ENCODE results near the gene KLK5.

The KLK5 gene

DNA sequence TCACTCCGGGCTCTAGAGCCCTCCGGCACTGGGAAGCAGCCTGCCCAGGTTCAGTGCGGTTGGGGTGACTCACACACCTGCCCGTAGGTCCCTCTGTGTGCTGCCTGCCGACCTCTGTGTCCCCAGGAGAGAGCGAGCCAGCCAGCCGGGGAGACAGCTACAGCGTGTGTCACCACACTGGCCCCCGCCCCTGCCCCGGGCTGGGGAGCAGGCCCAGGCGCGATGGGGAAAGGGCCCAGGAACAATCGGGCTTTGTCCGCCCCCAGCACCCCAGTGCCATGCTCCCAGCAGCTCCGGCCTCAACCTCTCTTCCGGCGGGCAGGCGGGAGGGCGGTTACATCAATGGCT lies 16.5 kb upstream of the KLK5 start, which contains the start of gene KLK6:
KLK6 (minus strand) TSS at position 179 of the 348 bp plus-strand sequence. CDS start 1,487 bp downstream, outside the sequence.
- no peak for DNase-seq (ENCODE audit: low read depth)
- TF ChIP-seq, protein P1, sequence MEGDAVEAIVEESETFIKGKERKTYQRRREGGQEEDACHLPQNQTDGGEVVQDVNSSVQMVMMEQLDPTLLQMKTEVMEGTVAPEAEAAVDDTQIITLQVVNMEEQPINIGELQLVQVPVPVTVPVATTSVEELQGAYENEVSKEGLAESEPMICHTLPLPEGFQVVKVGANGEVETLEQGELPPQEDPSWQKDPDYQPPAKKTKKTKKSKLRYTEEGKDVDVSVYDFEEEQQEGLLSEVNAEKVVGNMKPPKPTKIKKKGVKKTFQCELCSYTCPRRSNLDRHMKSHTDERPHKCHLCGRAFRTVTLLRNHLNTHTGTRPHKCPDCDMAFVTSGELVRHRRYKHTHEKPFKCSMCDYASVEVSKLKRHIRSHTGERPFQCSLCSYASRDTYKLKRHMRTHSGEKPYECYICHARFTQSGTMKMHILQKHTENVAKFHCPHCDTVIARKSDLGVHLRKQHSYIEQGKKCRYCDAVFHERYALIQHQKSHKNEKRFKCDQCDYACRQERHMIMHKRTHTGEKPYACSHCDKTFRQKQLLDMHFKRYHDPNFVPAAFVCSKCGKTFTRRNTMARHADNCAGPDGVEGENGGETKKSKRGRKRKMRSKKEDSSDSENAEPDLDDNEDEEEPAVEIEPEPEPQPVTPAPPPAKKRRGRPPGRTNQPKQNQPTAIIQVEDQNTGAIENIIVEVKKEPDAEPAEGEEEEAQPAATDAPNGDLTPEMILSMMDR (IDR thresholded peaks at IDR 0.05; ENCODE audit: low read depth, low read length, missing control alignments) = no peak
- H3K4me3 ChIP-seq (ENCODE audit: low read depth, low read length) = no peak within 1 kb of the TSS

DNA sequence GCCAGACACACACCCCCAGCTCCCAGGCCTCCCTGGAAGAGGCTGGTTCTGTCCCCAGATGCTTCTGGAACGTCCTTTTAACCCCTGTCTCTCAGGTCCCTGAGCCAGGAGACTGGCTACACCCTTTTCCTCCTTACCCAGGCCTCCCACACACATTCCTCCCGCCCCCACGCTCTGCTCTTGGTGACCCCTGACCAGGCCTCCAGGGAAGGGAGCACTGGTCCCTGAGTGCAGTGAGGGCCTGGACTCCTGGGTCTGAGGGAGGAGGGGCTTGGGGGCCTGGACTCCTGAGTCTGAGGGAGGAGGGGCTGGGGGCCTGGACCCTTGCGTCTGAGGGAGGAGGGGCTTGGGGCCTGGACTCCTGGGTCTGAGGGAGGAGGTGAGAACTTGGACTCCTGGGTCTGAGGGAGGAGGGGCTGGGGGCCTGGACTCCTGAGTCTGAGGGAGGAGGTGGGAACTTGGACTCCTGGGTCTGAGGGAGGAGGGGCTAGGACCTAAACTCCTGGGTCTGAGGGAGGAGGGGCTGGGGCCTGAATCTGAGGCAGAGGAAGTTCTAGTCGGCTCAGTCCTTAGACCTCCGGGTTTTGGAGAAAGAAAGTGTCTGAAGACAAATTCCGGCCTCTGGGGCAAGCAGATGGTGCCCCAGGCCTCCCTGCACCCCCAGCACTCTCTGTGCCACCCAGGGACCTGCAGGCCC lies 16.0 kb upstream of the KLK5 start:
- TF ChIP-seq, protein P1 (IDR thresholded peaks at IDR 0.05; ENCODE audit: low read depth, low read length, missing control alignments) = no peak
- no peak for DNase-seq (ENCODE audit: low read depth)
- no peak overlapping the region for H3K4me3 ChIP-seq (ENCODE audit: low read depth, low read length)

DNA sequence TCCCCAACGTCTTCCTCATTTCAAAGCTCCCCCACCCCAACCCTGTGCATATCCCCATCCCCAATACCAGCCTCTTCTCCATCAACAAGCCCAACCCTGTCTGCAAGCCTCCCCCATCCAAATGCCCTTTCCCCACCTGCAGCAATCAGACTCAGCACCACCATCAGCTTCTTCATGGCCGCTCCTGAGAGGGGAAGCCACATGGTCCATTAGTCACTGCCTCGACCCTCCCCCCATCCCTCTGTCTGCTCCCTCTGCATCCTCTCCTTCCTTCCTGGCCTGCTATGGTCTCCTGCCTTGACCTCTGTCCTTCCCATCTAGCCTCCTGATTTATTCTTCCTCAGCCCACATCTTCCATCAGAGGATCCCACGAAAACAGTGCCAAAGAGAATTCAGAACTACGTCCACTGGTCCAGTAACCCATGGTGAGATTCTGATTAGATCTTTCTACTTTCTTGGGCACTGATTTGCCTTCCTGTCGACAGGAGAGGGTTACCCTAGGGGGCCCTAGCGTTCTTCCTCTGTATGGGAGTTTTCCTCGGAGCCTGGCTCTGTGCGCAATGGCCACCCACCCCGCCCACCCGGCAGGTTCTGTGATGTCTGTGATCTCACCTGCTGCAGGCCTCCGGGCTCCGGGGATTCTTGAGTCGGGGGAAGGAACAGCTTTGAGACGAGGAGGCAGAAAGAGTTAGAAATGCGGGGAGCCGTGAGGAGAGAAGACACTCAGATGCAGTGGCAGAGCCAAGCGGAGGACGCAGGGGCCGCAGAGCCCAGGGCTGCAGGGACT lies 15.3 kb upstream of the KLK5 start:
- DNase-seq (ENCODE audit: low read depth) = no peak
- no peak overlapping the region for H3K4me3 ChIP-seq (ENCODE audit: low read depth, low read length)
- TF ChIP-seq, protein P1 (IDR thresholded peaks at IDR 0.05; ENCODE audit: low read depth, low read length, missing control alignments) = no peak

DNA sequence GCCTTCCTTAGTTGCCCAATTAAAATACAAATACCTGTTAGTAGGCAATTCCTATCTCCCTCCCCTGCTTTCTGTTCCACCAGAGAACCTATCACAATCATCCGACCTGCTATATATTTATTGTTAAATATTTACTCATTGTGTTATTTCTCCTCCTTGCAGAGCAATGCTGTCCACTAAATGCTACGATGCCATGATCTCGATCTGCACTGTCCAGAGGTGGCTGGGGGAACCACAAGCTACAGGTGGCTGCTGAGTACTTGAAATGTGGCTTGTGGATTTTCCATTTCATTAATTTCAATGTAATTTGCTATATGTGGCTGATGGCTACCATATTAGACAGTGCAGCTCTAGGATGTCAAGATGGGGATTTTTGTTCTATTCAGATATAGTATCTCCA lies 11.4 kb upstream of the KLK5 start:
- no peak overlapping the region for H3K4me3 ChIP-seq (ENCODE audit: low read depth, low read length)
- DNase-seq (ENCODE audit: low read depth) = no peak
- TF ChIP-seq, protein P1 (IDR thresholded peaks at IDR 0.05; ENCODE audit: low read depth, low read length, missing control alignments) = no peak

DNA sequence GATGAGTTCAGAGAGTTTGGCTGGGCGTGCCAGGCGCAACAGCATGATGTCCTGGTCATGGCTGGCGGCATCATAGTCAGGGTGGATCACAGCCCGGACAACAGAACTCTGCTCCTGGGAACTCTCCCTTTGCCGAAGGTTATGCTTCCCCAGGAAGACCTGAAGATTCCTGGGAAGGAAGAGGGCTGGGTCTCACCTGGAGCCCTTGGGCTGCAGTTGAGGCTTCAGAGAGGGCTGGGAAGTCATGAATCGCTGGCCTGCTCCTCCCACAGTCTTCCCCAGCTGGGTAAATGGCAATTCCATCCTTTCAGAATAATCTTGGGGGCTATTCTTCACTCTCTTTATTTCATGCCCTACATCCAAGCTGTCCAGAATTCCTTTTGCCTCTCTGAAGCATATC lies 10.5 kb upstream of the KLK5 start:
- TF ChIP-seq, protein P1 (IDR thresholded peaks at IDR 0.05; ENCODE audit: low read depth, low read length, missing control alignments) = no peak
- H3K4me3 ChIP-seq (ENCODE audit: low read depth, low read length) = no peak overlapping the region

DNA sequence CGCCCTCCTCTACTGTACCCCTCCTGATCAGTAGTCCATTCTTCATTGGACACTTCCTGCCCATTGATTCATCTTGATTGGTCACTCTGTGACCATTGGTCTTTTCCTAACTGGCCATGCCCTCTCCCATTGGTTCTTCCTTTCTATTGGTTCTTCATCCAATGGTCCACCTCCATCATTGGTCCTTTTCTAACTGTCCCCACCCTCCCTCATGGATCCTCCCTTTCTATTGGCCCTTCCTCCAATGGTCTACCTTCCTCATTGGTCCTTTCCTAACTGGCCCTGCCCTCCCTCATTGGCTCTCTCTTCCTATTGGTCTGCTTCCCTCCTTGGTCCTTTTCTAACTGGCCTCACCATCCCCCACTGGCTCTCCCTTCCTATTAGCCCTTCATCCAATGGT lies 9.4 kb upstream of the KLK5 start:
- H3K4me3 ChIP-seq (ENCODE audit: low read depth, low read length) = no peak overlapping the region
- TF ChIP-seq, protein P1 (IDR thresholded peaks at IDR 0.05; ENCODE audit: low read depth, low read length, missing control alignments) = no peak
- DNase-seq (ENCODE audit: low read depth) = no peak

More for the DNA sequence above, 10.5 kb upstream of the KLK5 start:
- DNase-seq (ENCODE audit: low read depth) = no peak
